ENCODE measurements around the gene LSS. TPM values are rescaled to one million over a fixed set of nuclear protein-coding genes. Genes with fewer than 3 reads are reported as not detected.
"Not testable (repeated sequence)": the region's sequence is repeated elsewhere in the genome, so short reads cannot be mapped to it uniquely, and the experiment has no call there.

The LSS gene
- total RNA-seq, 1 experiment from 2014 or later = 45.5 TPM

GRCh38 chr21:46245213-46245915 lies 16.8 kb upstream of the LSS start:
- ChIA-PET POLR2A (interaction anchor here (1.3 to 2.7 kb wide), 5 partner anchors 10 to 30 kb away, joined by 3 to 9 read pairs (median 4); no protein-coding TSS in a partner anchor), CTCF (no interaction called here)
- intact Hi-C loops (cut with micrococcal nuclease) = no loop called here
- Mint-ChIP-seq H3K27ac (ENCODE audit: low read depth, unreplicated experiment) (no peak overlapping the region), H3K27me3 (ENCODE audit: insufficient read depth, unreplicated experiment) (no peaks in the 10 kb centered on the region), H3K4me3 (ENCODE audit: unreplicated experiment) (no peak overlapping the region), H3K9me3 (ENCODE audit: unreplicated experiment) (no peaks in the 10 kb centered on the region), H3K36me3 (ENCODE audit: insufficient read depth, unreplicated experiment) (peaks cover 93% of the 10 kb centered on the region), H3K4me1 (ENCODE audit: insufficient read depth, unreplicated experiment) (peaks cover 4% of the 10 kb centered on the region)
- TF ChIP-seq CTCF (IDR thresholded peaks at IDR 0.05; ENCODE audit: unreplicated experiment) = no peak
- no TSS peak for BruUV-seq (replicated peaks)
- no peak for DNase-seq (ENCODE audit: unreplicated experiment)

- BruUV-seq (replicated peaks) = no TSS peak
- H3K4me3 Mint-ChIP-seq (ENCODE audit: unreplicated experiment) = no peak overlapping the region
- peaks cover 93% of the 10 kb centered on the region for H3K36me3 Mint-ChIP-seq (ENCODE audit: insufficient read depth, unreplicated experiment)
- no peak for TF ChIP-seq CTCF (IDR thresholded peaks at IDR 0.05; ENCODE audit: unreplicated experiment)
- DNase-seq (ENCODE audit: unreplicated experiment) = no peak
- no peak overlapping the region for H3K27ac Mint-ChIP-seq (ENCODE audit: low read depth, unreplicated experiment)
- peaks cover 4% of the 10 kb centered on the region for H3K4me1 Mint-ChIP-seq (ENCODE audit: insufficient read depth, unreplicated experiment)
- no peaks in the 10 kb centered on the region for H3K27me3 Mint-ChIP-seq (ENCODE audit: insufficient read depth, unreplicated experiment)
- ChIA-PET POLR2A (interaction anchor here (1.3 to 2.7 kb wide), 4 partner anchors 9 to 16 kb away, joined by 3 to 9 read pairs (median 5); no protein-coding TSS in a partner anchor), CTCF (no interaction called here)
- H3K9me3 Mint-ChIP-seq (ENCODE audit: unreplicated experiment) = no peaks in the 10 kb centered on the region
- intact Hi-C loops (cut with micrococcal nuclease) = no loop called here
These were observed 16.0 kb upstream of the LSS start for GRCh38 chr21:46244602-46245001.

- Mint-ChIP-seq H3K27ac (ENCODE audit: low read depth, unreplicated experiment) (no peak overlapping the region), H3K27me3 (ENCODE audit: insufficient read depth, unreplicated experiment) (no peaks in the 10 kb centered on the region), H3K9me3 (ENCODE audit: unreplicated experiment) (no peaks in the 10 kb centered on the region), H3K4me1 (ENCODE audit: insufficient read depth, unreplicated experiment) (peaks cover 4% of the 10 kb centered on the region), H3K36me3 (ENCODE audit: insufficient read depth, unreplicated experiment) (peaks cover 93% of the 10 kb centered on the region), H3K4me3 (ENCODE audit: unreplicated experiment) (no peak overlapping the region)
- POLR2A ChIA-PET = interaction anchor here (0.6 to 2.3 kb wide), 4 partner anchors 9 to 17 kb away, joined by 3 to 6 read pairs (median 3); no protein-coding TSS in a partner anchor
- DNase-seq (ENCODE audit: unreplicated experiment) = no peak
- TF ChIP-seq CTCF (IDR thresholded peaks at IDR 0.05; ENCODE audit: unreplicated experiment) = no peak
- BruUV-seq (replicated peaks) = no TSS peak
- intact Hi-C loops (cut with micrococcal nuclease) = no loop called here
- CTCF ChIA-PET = interaction anchor here (1.2 kb wide), 1 partner anchor 10 kb away, joined by 3 read pairs; no protein-coding TSS in a partner anchor
These were observed 15.4 kb upstream of the LSS start for GRCh38 chr21:46243960-46244361.

- CTCF ChIA-PET = interaction anchor here (1.2 kb wide), 1 partner anchor 10 kb away, joined by 3 read pairs; no protein-coding TSS in a partner anchor
- no TSS peak for BruUV-seq (replicated peaks)
- intact Hi-C loops (cut with micrococcal nuclease) = no loop called here
These were observed 14.8 kb upstream of the LSS start for GRCh38 chr21:46243325-46243724.

GRCh38 chr21:46241577-46241976 lies 13.0 kb upstream of the LSS start:
- H3K27me3 Mint-ChIP-seq (ENCODE audit: insufficient read depth, unreplicated experiment); intact Hi-C loops (cut with micrococcal nuclease); DNase-seq (ENCODE audit: unreplicated experiment); H3K4me1 Mint-ChIP-seq (ENCODE audit: insufficient read depth, unreplicated experiment); BruUV-seq (replicated peaks); H3K27ac Mint-ChIP-seq (ENCODE audit: low read depth, unreplicated experiment); H3K4me3 Mint-ChIP-seq (ENCODE audit: unreplicated experiment); H3K9me3 Mint-ChIP-seq (ENCODE audit: unreplicated experiment): not testable (repeated sequence)
- ChIA-PET POLR2A (interaction anchor here (1.0 to 2.0 kb wide), 4 partner anchors 11 to 81 kb away, joined by 3 to 8 read pairs (median 4); no protein-coding TSS in a partner anchor), CTCF (interaction anchor here (0.8 kb wide), 1 partner anchor 84 kb away, joined by 5 read pairs; a partner anchor contains a TSS)
- peaks cover 88% of the 10 kb centered on the region for H3K36me3 Mint-ChIP-seq (ENCODE audit: insufficient read depth, unreplicated experiment)

More at GRCh38 chr21:46243325-46243724, 14.8 kb upstream of the LSS start:
- H3K4me3 Mint-ChIP-seq (ENCODE audit: unreplicated experiment) = no peak overlapping the region
- H3K27me3 Mint-ChIP-seq (ENCODE audit: insufficient read depth, unreplicated experiment) = no peaks in the 10 kb centered on the region
- peaks cover 4% of the 10 kb centered on the region for H3K4me1 Mint-ChIP-seq (ENCODE audit: insufficient read depth, unreplicated experiment)
- H3K9me3 Mint-ChIP-seq (ENCODE audit: unreplicated experiment) = no peaks in the 10 kb centered on the region
- POLR2A ChIA-PET = interaction anchor here (0.6 to 2.3 kb wide), 4 partner anchors 8 to 18 kb away, joined by 3 to 6 read pairs (median 3); no protein-coding TSS in a partner anchor
- no peak overlapping the region for H3K27ac Mint-ChIP-seq (ENCODE audit: low read depth, unreplicated experiment)
- no peak for TF ChIP-seq CTCF (IDR thresholded peaks at IDR 0.05; ENCODE audit: unreplicated experiment)
- H3K36me3 Mint-ChIP-seq (ENCODE audit: insufficient read depth, unreplicated experiment) = peaks cover 93% of the 10 kb centered on the region
- no peak for DNase-seq (ENCODE audit: unreplicated experiment)
